ENCODE data around the gene PRDM15. TPM values are rescaled to one million over a fixed set of nuclear protein-coding genes. Genes with fewer than 3 reads are reported as not detected.

The PRDM15 gene
- total RNA-seq, 2 experiments from 2014 or later: 19.7 to 30.2 TPM

DNA sequence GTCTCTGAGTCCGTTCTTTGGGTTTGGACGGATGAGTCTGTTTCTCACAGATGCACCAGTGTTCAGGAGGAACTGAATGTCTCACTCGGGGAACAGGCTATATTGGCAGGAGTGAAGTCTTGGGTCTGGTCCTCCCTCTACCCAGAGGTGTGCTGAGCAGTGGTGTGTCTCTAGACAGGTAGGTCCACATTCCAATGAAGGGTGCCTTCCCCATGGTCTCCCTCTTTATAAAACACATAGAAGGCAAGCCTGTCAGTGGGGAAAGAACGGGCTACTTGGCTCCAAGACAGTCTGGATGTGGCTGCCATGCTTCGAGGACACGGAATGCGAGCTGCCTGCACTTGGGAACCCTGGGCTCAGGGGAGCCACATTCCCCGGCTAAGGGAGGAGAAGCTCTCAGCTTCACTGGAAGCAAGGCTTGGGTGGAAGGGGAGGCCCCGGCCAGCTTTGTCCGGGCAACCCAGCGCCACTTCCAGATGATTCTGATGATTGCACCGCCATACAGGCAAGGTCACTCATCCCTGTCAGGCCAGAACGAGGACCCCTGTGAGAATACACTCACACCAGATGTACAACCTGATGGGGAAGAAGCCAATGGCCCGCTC is 82.6 kb downstream of the PRDM15 start:
- H4K20me1 ChIP-seq (ENCODE audit: insufficient read depth, low read length): no peaks in the 10 kb centered on the region
- TF ChIP-seq, protein P1, sequence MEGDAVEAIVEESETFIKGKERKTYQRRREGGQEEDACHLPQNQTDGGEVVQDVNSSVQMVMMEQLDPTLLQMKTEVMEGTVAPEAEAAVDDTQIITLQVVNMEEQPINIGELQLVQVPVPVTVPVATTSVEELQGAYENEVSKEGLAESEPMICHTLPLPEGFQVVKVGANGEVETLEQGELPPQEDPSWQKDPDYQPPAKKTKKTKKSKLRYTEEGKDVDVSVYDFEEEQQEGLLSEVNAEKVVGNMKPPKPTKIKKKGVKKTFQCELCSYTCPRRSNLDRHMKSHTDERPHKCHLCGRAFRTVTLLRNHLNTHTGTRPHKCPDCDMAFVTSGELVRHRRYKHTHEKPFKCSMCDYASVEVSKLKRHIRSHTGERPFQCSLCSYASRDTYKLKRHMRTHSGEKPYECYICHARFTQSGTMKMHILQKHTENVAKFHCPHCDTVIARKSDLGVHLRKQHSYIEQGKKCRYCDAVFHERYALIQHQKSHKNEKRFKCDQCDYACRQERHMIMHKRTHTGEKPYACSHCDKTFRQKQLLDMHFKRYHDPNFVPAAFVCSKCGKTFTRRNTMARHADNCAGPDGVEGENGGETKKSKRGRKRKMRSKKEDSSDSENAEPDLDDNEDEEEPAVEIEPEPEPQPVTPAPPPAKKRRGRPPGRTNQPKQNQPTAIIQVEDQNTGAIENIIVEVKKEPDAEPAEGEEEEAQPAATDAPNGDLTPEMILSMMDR (conservative IDR thresholded peaks at IDR 0.05; ENCODE audit: low read length): no peak
- no peak for TF ChIP-seq EZH2phosphoT487 (IDR thresholded peaks at IDR 0.05; ENCODE audit: borderline replicate concordance, low read depth, low read length)
- peaks cover 9% of the 10 kb centered on the region; the same call in 1 of the 2 replicates for H3K9me3 ChIP-seq (ENCODE audit: low read length)
- H3K4me2 ChIP-seq (ENCODE audit: low read length): no peak overlapping the region
- H3K79me2 ChIP-seq (ENCODE audit: insufficient read depth, low read depth, low read length): no peaks in the 10 kb centered on the region
- ChIA-PET POLR2A (no interaction called here), CTCF (ENCODE audit: unreplicated experiment) (no interaction called here)
- intact Hi-C loops (cut with micrococcal nuclease; ENCODE audit: unreplicated experiment): no loop called here
- no TSS peak for BruUV-seq (replicated peaks)
- H3K9me2 ChIP-seq (ENCODE audit: insufficient read depth, low read length): no peaks in the 10 kb centered on the region
- no peak overlapping the region for H3K4me3 ChIP-seq (ENCODE audit: low read depth, low read length, poor library complexity, severe bottlenecking)
- peaks cover 45% of the 10 kb centered on the region for H3K36me3 ChIP-seq (ENCODE audit: insufficient read depth, low read length)
- no peaks in the 10 kb centered on the region for H3K4me1 ChIP-seq (ENCODE audit: insufficient read depth, low read length, poor library complexity, severe bottlenecking)
- no peak overlapping the region for H3K27ac ChIP-seq (ENCODE audit: low read depth, low read length, poor library complexity, severe bottlenecking)
- no peak overlapping the region for H2AFZ ChIP-seq (ENCODE audit: low read length)
- DNase-seq (ENCODE audit: low spot score): no peak

DNA sequence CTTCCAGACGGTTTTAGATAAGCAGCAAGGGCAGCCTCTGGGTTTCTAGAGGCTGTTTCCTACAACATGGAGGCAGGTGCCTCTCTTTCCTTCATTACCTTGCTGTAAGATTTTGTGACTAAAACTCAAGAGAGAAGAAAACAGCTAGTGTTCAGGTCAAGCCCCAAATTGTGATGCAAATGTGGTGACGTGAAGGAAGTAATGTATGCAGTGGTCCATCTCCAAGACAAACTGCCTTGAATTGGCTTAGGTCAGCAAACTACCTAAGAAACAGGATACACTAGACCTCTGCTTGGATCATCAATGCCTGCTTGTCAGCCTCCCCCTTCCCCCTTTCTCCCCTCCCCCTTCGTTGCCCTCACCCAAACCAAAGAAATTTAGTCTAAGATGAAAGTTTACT is 83.4 kb downstream of the PRDM15 start:
- no peaks in the 10 kb centered on the region for H4K20me1 ChIP-seq (ENCODE audit: insufficient read depth, low read length)
- no TSS peak for BruUV-seq (replicated peaks)
- no peaks in the 10 kb centered on the region for H3K9me2 ChIP-seq (ENCODE audit: insufficient read depth, low read length)
- peaks cover 9% of the 10 kb centered on the region; the same call in 1 of the 2 replicates for H3K9me3 ChIP-seq (ENCODE audit: low read length)
- DNase-seq (ENCODE audit: low spot score): no peak
- H3K4me3 ChIP-seq (ENCODE audit: low read depth, low read length, poor library complexity, severe bottlenecking): no peak overlapping the region
- CTCF ChIA-PET (ENCODE audit: unreplicated experiment): no interaction called here
- H3K4me2 ChIP-seq (ENCODE audit: low read length): no peak overlapping the region
- H3K4me1 ChIP-seq (ENCODE audit: insufficient read depth, low read length, poor library complexity, severe bottlenecking): no peaks in the 10 kb centered on the region
- no peaks in the 10 kb centered on the region for H3K79me2 ChIP-seq (ENCODE audit: insufficient read depth, low read depth, low read length)
- POLR2A ChIA-PET: no interaction called here
- peaks cover 37% of the 10 kb centered on the region for H3K36me3 ChIP-seq (ENCODE audit: insufficient read depth, low read length)
- TF ChIP-seq, protein P1 (conservative IDR thresholded peaks at IDR 0.05; ENCODE audit: low read length): no peak
- no peak for TF ChIP-seq EZH2phosphoT487 (IDR thresholded peaks at IDR 0.05; ENCODE audit: borderline replicate concordance, low read depth, low read length)
- H2AFZ ChIP-seq (ENCODE audit: low read length): no peak overlapping the region
- H3K27ac ChIP-seq (ENCODE audit: low read depth, low read length, poor library complexity, severe bottlenecking): no peak overlapping the region
- intact Hi-C loops (cut with micrococcal nuclease; ENCODE audit: unreplicated experiment): no loop called here

DNA sequence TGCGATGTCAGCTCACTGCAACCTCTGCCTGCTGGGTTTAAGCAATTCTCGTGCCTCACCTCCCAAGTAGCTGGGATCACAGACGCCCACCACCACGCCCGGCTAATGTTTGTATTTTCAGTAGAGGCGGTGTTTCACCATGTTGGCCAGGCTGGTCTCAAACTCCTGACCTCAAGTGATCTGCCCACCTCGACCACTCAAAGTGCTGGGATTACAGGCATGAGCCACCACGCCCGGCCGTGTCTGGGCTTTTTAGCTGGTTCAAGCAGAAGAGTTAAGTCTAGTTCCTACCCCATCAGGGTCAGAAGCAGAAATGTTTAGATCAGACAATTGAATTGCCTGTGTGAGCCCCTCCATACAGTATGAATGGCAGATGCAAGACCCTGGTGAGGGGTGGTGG is 84.5 kb downstream of the PRDM15 start:
- ChIA-PET CTCF (ENCODE audit: unreplicated experiment) (no interaction called here), POLR2A (no interaction called here)
- Histone ChIP-seq H4K20me1 (ENCODE audit: insufficient read depth, low read length) (no peaks in the 10 kb centered on the region), H3K4me3 (ENCODE audit: low read depth, low read length, poor library complexity, severe bottlenecking) (no peak overlapping the region), H3K9me3 (ENCODE audit: low read length) (peaks cover 9% of the 10 kb centered on the region; the same call in 1 of the 2 replicates), H3K4me1 (ENCODE audit: insufficient read depth, low read length, poor library complexity, severe bottlenecking) (no peaks in the 10 kb centered on the region), H3K27ac (ENCODE audit: low read depth, low read length, poor library complexity, severe bottlenecking) (no peak overlapping the region), H3K36me3 (ENCODE audit: insufficient read depth, low read length) (peaks cover 26% of the 10 kb centered on the region), H3K4me2 (ENCODE audit: low read length) (no peak overlapping the region), H2AFZ (ENCODE audit: low read length) (no peak overlapping the region), H3K79me2 (ENCODE audit: insufficient read depth, low read depth, low read length) (no peaks in the 10 kb centered on the region), H3K9me2 (ENCODE audit: insufficient read depth, low read length) (no peaks in the 10 kb centered on the region)
- no peak for DNase-seq (ENCODE audit: low spot score)
- no peak for TF ChIP-seq EZH2phosphoT487 (IDR thresholded peaks at IDR 0.05; ENCODE audit: borderline replicate concordance, low read depth, low read length)
- TF ChIP-seq, protein P1 (conservative IDR thresholded peaks at IDR 0.05; ENCODE audit: low read length): no peak
- intact Hi-C loops (cut with micrococcal nuclease; ENCODE audit: unreplicated experiment): no loop called here
- BruUV-seq (replicated peaks): no TSS peak
